ENCODE measurements around the gene GABRB1.

Gene GABRB1

DNA sequence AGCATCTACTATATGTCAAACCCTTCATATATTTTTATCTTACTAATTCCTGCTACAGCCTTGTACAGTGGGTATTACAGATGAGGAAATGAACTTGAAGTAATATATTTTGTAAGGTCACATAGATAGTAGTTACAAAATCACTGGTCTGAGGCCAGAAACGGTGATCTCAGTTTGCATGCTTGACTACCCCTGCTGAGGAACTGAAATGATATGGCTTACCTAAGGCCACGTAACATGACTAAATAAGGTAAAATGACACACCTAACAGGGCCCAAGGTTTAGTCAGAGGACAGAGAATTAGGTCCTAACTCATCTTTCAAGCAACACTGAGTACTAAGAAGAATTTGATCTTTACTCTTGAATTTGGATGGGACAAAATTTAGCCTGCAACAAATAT lies 433.6 kb downstream of the GABRB1 start:
- no peak for DNase-seq

DNA sequence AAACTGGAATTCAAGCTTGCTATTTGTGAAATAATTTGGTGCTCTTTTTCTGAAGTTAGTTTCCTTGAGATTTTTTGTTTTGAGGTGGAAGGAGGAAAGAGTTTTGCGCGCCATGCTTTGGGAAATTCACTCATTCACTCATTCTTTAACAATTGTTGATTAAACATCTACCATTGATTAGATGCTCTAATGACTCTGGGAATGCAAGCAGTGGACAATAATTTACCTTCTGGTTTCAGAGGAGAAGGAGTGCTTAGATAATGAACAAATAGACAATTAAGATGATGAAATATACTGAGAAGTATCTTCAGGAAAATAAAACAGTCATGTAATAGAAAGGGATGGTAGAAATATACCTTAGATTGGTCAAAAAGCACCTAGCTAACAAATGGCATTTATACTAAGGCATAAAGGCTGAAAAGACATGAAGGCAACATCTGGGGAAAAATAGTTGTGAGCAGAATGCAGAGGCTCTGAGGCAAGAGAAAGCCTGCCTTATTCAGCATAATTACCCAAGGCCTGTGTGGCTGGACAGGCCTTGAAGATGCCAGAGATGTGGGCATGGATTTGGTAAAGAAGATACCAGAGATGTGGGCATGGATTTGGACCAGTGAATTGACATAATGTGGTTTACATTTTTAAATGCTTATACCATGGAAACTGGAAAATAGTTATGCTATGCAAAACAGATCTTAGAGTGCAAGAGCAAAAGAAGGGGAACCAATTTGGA lies 434.9 kb downstream of the GABRB1 start:
- DNase-seq: no peak

DNA sequence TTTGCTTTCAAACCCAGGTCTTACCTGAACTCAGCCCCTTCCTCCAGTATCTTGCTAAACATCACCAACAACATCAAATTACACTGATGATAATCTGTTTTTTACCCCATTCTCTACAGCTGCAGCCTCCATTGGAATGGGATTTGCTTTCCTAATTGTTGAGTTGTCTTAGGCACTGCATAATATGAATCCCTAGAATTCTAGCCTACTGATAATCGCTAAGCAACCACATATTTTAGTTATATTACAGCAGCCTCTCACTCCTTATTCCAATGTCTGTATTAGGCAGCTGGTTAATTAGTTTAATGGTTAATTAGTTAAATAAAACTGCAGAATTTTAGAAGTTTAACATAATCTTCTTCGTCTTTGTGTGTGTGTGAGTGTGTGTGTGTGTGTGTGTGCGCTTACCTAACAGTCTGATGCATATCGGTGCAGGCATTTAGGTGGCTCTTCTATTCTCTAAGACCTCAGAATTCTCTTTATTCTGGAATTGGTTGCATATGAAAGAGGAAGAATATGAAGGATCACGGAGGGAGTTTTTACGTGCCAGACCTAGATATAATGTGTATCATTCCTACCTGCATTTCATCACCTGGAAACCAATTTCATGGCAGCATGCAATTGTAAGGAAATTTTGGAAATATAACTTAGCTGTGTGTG lies 437.5 kb downstream of the GABRB1 start:
- DNase-seq: no peak

GRCh38 chr4:47469951-47470350 lies 438.6 kb downstream of the GABRB1 start:
- no peak for DNase-seq

GRCh38 chr4:47471064-47471463 lies 439.7 kb downstream of the GABRB1 start:
- no peak for DNase-seq

DNA sequence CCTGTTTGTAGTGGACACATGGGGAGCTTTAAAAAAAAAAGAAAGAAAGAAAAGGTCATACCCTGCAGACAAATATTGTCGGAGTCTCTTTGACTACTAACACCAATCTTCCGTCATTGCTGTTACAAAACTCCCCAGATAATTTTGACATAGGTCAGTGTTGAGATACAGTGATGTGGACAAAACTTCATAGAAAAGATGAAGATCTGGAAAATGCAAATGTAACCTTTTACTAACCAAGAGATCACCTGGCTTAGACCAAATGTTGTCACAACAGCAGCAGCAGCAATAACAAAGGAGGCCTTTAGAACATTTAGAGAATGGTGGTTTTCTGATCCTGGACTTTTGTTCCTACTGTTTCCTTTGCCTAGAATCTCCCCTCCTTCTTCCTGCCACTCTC lies 440.2 kb downstream of the GABRB1 start:
- DNase-seq: no peak

GRCh38 chr4:47473141-47473750 lies 441.9 kb downstream of the GABRB1 start:
- DNase-seq: no peak

DNA sequence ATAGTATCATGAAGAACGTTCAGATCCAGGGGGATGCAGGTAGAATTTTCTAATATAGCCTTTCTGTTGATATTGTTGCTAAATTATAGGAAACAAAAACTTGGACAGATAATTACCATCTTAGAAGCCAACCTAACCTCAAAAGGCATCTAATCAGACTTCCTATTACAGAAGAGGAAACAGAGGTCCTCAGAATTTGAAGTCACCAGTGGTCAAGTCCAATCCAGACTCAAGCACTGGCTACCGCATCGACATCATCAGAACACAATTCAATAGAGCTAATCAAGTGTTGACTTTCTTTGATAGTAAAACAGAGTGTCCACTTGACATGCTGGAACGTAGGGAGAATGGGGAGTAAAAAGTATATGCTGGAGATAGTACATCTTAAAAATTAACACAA lies 443.4 kb downstream of the GABRB1 start:
- no peak for DNase-seq

- DNase-seq: no peak
These were observed 444.0 kb downstream of the GABRB1 start for GRCh38 chr4:47475411-47475810.

Measured in nucleus accumbens (tissue), 56 donors.